GM18907 (cell line): ENCODE data around the gene LIPN.

Experiments used
- ATAC-seq: cut with Tn5 transposase; IDR thresholded peaks from one replicate; pipeline ENCODE4 v1.9.1; 2021; ENCODE audit warnings: mild to moderate bottlenecking, moderate library complexity; ENCODE audit not compliant: unreplicated experiment

The LIPN gene

DNA sequence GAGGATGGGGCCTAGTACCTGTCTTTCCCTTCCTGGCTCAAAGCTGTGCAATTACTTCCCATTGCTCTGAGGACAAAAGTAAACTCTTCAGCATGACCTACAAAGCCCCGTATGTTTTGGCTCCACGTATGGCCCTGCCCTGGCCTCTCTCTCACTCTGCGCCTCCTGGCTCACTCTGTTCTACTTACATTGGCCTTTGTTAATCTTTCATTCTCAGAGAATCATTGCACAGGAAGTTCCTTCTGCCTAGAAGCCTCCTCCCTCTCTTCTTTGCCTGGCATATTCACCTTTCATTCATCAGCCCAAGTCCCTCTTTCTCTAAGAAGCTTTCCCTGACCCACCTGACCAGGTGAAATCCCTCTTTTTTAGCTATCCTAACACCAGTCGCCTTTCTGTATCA is 66.6 kb downstream of the LIPN start:
- no peak for ATAC-seq

DNA sequence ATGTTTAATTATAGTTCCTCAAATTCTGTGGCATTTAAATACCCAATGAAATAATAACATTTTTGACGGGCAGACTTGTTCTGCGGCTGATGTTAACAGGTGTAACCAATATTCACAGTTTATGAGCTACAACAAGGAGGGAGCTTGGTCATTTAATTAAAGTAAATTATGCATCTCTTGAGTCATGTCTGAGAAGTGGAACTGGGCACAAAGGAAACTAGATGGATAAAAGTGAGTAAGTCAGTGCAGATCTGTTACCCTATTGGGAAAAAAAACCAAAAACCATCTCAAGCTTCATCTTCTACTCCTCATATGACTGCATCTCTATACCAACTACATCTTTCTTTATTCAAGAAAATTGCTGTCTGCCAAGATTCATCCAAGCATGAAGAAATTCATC is 67.9 kb downstream of the LIPN start:
- ATAC-seq: no peak

- ATAC-seq: no peak
Measured at GRCh38 chr10:88828310-88828709, 68.5 kb downstream of the LIPN start.
